HG03039 (cell line): Measurements from ENCODE around the gene BAIAP2L1.

ENCODE experiments used
- ATAC-seq: cut with Tn5 transposase; IDR thresholded peaks from one replicate; pipeline ENCODE4 v1.9.1; 2021; ENCODE audit warnings: mild to moderate bottlenecking, moderate library complexity; ENCODE audit not compliant: unreplicated experiment

Gene BAIAP2L1

DNA sequence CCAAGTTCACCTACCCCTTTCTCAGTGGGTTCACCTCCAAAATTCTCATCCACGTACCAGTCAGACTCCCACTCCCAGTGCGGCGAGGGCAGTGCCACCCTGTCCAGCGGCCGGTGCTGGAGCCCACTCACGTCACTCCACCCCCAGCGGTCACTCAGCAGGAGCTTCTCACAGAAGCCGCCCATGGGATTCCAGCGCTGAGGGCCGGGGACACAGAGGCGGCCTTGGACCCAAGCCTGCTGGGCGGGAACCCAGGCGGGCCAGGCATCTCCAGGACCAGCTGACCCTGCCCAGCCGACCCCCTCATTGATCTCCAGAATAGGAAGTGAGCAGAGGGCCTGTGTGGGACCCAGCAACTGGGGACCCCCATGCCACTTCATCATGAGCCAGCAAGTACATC is 156.0 kb downstream of the BAIAP2L1 start:
- no peak for ATAC-seq

DNA sequence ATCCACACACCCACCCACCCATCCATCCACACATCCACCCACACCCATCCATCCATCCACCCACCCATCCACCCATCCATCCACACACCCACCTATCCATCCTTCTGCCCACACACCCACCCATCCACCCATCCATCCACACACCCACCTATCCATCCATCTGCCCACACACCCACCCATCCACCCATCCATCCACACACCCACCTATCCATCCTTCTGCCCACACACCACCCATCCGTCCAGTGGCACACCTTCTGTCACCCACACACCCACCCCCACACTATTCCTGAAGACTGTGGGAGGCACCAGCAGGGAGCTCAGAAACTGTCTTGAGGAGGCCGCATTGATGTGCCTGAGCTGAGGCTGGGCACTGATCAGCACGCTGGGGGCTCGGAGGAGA is 158.0 kb downstream of the BAIAP2L1 start:
- ATAC-seq = no peak

DNA sequence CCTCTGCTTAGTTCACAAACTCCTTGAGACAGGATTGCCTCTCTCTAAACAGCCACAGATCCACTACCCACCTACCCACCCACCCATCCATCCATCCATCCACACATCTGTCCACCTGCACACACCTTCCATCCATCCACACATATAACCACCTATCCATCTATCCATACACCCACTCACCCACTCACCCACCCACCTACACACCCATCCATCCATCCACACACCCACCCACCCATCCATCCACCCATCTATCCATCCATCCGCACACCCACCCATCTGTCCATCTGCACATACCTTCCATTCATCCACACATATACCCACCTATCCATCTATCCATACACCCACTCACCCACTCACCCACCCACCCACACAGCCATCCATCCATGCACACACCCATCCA is 158.5 kb downstream of the BAIAP2L1 start:
- no peak for ATAC-seq

DNA sequence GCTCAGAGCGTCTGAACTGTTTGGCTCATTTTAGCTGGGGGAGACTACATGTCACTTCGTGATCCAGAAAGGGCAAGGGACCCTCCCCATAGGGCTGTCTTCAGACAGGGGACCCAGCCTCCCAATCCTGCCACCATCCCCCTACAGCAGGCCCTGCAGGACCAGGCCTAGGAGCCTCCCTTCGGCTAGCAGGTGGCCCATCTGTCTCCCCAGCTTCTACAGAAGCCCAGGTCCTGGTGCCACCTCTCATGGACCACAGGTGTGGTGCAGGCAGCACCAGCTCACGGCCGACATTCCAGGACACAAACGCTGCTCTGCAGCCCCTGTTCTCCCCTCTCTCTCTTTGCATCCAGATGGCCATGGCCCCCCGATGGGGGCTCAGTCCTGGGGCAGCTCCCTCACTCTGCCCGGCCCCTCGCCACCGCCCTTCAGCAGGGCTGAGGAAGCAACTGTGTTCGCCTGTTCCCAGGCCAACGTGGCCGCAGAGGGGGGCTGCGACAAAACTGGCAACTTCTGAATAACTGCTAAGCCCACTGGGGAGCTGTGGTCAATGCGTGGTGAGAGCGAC is 159.1 kb downstream of the BAIAP2L1 start:
- ATAC-seq = no peak
